Fibroblast of skin of right biceps (primary cell): ENCODE data around the gene KERA.

ENCODE experiments used
- DNase-seq: peaks from one replicate; pipeline ENCODE4 v3.0.0-alpha.2; 2013

KERA gene

GRCh38 chr12:91007531-91008290, 50.1 kb downstream of the KERA start:
- DNase-seq, result no peak

DNA sequence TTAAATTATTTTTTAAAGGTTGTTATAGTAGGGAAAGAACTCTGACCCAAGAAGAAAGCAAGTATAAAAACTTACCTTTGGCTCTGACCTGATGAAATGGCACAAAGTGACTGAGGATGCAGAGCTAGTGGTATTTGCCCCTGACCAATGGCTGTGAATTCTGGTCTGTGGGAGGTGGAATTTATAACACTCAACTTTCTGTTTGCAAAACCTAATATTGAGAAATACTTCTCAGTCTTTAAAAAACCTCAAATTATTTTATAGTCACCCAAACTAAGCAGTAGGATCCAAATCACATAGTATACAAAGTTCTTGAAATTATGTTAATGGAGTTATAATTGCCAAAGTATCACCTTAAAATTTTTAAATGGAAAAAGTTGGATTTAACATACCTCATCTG, 53.0 kb downstream of the KERA start, which contains the start of gene EPYC:
TSS of gene EPYC (minus strand) at position 101 of the 400 bp plus-strand sequence. CDS start 2,407 bp downstream, outside the sequence.
- no peak for DNase-seq

DNA sequence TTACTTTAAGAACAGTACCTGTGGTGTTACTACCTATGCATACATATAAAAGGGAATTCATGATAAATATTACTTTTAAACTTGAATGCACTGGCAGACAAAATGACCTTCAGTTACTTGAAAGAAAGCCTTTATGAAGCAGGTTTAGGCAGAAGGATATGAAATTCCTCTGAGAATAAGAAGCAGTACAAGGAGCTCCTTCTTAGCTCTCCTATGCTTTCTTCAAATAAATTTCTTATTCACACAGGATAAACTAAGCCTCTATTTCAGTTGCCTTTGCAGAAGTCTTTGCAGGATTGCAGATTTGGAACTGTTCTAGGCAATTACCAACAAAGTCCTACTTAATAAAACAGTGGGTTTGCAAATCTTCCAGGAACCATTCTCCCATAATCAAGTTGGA, 54.1 kb downstream of the KERA start:
- DNase-seq, result no peak

GRCh38 chr12:91001306-91001705, 56.5 kb downstream of the KERA start:
- no peak for DNase-seq
